NOMO-1 treated with dmso at 0.1 percent for 144 hours (cell line): ENCODE data around the gene LGALS12.
"Not testable (repeated sequence)": the region's sequence is repeated elsewhere in the genome, so short reads cannot be mapped to it uniquely, and the experiment has no call there.

Experiments used
- DNase-seq: peaks from one replicate; lab custom pipeline; 2025; ENCODE audit not compliant: unreplicated experiment; lab: John Stamatoyannopoulos, UW

The LGALS12 gene

DNA sequence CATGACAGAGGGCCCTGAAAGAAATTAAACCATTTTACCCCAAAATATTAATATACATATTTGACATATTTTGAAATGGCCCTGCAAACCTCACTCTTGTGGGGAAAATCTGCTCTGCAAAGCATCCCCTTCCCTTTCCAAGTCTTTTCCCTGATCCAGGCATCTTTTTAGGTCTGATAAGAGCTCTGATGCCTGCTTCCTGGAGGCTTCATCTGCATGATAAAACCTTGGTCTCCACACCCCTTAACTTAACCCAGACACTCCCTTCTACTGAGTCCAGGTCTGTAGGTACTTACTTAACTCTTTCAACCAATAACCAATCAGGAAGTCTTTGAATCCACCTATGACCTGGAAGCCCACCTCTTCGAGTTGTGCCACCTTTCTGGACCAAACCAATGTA, 1.8 kb upstream of the LGALS12 start:
- no peak for DNase-seq

- DNase-seq, result no peak
These were observed 824 bp upstream of the LGALS12 start for GRCh38 chr11:63504933-63505586.

GRCh38 chr11:63506876-63507275, 992 bp downstream of the LGALS12 start:
- no peak for DNase-seq

DNA sequence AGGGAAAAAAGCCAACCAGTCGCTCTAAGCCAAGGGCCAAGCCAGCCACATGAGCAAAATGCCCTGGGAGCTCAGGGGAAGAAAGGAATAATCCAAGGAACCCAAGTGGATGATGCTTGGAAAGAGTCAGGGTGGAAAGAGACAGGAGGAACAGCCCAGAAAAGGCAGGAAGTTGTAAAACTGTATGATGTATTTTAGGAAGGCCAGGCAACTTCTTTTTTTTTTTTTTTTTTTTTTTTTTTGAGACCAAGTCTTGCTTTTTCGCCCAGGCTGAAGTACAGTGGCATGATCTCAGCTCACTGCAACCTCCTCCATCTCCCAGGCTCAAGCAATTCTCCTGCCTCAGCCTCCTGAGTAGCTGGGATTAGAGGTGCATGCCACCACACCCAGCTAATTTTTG, 1.6 kb downstream of the LGALS12 start:
- no peak for DNase-seq

GRCh38 chr11:63508009-63508408, 2.1 kb downstream of the LGALS12 start:
- peak; percentile 58 for DNase-seq

- DNase-seq, result no peak
These were observed 2.9 kb downstream of the LGALS12 start for GRCh38 chr11:63508745-63509144.

GRCh38 chr11:63510360-63511047, 4.6 kb downstream of the LGALS12 start:
- DNase-seq, result no peak

DNA sequence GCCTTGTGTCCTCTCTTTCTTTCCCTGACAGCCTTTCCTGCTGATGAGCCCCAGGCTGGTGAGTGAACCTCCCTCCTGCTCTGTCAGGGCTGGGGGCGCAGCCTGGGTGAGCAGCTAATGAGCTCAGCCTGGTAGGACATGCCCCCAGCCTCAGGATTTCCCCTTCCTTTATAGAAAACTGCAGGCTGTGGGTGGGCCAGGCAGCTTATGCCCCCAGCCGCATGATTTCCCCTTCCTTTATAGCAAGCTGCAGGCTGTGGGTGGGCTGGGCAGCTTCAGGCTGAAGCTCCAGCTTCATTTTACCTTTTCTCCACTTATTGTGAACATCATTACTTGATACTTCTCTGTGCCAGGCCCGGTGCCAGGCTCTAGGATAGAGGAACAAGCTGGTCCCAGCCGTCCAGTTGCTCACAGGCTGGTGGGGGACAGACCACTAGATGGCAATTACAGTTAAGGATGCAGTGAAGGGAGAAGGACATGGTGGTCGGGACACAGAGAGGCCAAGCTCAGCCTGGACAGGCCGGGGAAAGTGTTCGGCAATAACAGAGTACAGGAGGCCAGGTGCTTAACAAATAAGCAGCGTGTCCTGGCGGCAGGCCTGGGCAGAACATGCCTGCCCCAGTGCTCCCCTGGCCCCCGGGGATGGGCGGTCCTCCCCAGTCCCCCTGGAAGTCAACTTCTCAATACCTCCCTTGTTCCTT, 5.3 kb downstream of the LGALS12 start:
- no peak for DNase-seq

DNA sequence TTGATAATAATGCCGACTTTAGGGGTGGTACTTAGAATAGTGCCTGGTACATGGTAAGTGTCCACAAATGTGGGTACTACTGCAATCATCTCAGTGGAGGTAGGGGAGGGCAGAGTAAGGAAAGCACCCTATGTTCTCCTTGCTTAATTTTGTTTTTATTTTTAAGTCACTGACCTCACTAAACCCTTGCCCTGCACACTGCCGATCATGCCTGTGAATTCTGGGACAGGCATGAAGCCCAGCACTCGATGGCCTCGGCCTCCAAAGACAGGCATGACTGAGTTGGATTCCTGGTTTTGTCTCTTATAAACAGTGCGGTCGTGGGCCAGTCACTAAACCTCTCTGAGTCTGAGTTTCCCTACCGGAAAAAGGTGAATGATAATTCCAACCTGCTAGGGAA, 6.9 kb downstream of the LGALS12 start:
- no peak for DNase-seq

GRCh38 chr11:63516109-63516508, 10.2 kb downstream of the LGALS12 start:
- no peak for DNase-seq

DNA sequence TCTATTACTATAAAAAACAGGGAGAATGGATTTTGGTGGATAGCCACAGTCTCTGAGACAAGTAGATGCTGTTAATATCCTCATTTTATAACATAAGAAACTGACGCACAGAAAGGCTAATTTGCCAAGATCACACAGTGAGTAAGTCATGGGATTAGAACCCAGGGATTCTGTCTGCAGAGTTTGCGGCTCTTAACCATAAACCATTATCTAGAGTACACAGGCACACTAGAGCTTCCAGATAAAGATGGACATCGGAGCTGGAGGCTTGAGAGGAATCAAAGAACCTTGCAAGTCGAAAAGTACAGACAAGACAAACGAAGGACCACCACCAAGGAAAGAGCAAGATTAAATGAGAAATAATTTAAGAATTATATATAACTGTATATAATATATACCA, 11.3 kb downstream of the LGALS12 start:
- no peak for DNase-seq

- no peak for DNase-seq
These were observed 12.7 kb downstream of the LGALS12 start for GRCh38 chr11:63518548-63518947.

DNA sequence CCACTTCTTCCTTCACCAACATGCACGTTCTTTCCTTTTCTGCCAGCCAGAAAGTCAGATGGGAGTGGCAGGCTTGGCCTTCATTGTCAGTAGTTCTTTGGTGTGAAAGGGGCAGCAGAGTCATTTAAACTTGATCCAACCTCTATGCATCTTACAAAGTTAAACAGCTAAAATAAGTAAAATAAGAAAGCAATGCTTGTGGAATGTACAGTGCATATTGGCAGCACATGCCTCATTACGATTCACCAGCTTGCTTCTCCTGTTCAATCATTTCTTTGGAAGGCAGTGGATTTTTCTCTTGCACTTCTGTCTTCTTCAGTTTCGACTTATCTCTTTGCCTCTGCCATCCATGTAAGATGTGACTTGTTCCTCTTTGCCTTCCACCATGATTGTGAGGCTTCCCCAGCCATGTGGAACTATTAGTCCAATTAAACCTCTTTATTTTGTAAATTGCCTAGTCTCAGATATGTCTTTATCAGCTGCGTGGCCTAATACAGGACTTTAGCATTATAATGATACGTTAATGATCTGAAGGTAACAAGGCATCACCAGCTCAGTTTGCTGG, 14.8 kb downstream of the LGALS12 start:
- DNase-seq, result no peak

DNA sequence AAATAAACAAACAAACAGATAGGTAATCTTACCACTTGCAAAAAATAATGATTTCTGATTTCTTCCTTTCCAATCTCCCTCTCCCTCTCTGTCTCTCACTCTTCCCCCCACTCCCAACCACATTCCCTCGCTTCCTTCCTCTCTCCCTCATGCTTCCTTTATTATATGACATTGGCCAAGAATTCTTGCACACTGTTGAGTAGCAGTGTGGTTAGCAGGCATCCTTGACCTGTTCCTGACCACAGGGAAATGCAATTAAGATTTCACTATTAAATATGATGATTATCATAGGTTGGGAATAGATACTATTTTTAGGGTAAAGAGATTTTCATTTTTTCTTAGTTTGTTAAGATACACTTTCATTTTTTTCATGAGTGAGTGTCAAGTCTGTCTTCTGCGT, 16.0 kb downstream of the LGALS12 start:
- DNase-seq, result no peak

DNA sequence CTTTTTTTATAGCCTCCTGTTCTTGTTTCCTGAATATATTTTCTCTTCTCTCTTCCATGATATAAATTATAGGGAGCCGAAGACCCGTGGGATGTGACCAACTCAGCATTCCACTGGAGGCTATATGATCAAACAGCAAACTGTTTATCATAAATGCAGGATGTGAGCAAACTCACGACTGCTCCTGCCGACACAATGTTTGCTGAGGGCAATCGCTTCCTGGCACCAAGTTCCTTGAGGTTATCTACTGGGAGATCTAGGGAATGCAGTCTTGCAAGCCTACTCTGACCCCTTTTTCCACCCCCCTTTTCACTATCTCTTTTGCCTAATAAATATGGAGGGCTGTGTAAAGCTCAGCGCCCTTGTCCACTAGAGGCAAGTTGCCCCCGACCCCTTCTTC, 17.3 kb downstream of the LGALS12 start:
- no peak for DNase-seq

GRCh38 chr11:63527667-63528066, 21.8 kb downstream of the LGALS12 start:
- no peak for DNase-seq

- DNase-seq, result not testable (repeated sequence)
These were observed 22.3 kb downstream of the LGALS12 start for GRCh38 chr11:63528156-63528555.

GRCh38 chr11:63528729-63529278, 22.9 kb downstream of the LGALS12 start:
- not testable (repeated sequence) for DNase-seq

GRCh38 chr11:63529373-63529772, 23.5 kb downstream of the LGALS12 start:
- DNase-seq, result not testable (repeated sequence)

GRCh38 chr11:63530021-63530420, 24.1 kb downstream of the LGALS12 start:
- DNase-seq, result no peak

DNA sequence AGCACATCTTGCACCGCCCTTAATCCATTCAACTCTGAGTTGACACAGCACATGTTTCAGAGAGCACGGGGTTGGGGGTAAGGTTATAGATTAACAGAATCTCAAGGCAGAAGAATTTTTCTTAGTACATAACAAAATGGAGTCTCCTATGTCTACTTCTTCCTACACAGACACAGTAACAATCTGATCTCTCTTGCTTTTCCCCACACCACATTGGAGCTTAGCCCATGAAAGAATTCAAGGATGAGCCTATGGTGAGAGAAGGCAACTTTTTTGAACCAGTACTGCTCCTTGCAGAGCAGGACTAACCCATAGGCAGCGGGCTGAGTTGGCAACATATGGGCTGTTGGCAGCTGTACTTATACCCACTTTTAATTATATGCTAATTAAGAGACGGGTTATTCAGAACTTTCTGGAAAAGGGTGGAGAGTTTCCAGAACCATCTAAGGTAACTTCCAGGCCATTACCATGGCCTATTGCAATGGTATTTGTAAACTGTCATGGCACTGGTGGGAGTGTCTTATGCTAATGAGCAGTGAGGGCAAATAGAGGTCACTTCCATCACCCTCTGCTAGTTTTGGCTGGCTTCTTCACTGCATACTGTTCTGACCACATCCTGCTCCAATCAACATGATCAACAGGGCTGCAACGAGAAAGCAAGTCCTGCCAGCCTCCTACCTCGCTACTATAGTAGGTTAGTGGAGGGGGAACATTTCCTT, 25.3 kb downstream of the LGALS12 start:
- not testable (repeated sequence) for DNase-seq
